Activated CD8-positive, alpha-beta memory T cell treated with anti-CD3 and anti-CD28 coated beads, Interleukin-2, amount 50 U/mL, for 48 hours (primary cell): ENCODE data around the gene THAP2.

Experiments used
- DNase-seq: peaks from one replicate; pipeline ENCODE4 v3.0.0-alpha.2; 2020

Gene THAP2

DNA sequence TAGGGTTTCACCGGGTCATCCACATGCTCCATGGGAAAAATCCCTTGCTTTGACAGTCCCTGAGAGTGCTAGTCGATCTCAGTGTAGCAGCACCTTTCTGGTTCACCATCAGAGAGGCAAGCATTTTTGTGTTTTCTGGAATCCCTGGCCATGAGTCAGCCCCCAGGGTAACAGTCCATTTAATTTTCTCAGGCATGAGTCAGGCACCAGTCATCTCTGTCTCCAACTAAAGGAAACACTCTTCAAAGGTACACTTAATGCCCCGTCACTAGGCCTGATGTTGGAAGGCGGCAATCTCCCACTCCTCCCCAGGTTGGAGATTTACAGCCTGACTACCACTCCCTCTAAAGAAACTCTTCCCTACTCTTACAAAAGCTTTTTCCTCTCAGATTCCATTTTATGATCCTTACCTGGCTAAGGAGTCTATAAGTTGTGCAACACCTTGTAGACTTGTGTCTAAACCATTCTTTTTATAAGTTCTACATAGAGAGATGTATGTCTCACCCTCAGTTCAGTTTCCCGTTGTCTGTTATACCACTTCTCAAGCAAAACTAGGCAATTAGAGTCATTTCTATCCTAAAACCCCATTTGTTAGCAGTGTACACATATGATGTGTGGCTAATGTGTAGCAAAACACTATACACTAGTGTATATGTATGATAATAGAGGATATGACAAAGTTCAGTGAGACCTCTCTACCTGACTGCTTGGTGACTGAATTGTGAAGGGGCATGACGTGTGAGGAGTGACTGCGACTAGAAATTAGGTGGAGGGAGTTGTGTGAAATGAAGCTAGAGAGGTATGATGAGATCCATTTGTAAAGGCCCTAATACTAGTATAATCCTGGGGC, 46.4 kb downstream of the THAP2 start:
- DNase-seq, result no peak

- no peak for DNase-seq
These were observed 54.5 kb downstream of the THAP2 start for GRCh38 chr12:71718611-71719010.

GRCh38 chr12:71719647-71720370, 55.7 kb downstream of the THAP2 start:
- no peak for DNase-seq

DNA sequence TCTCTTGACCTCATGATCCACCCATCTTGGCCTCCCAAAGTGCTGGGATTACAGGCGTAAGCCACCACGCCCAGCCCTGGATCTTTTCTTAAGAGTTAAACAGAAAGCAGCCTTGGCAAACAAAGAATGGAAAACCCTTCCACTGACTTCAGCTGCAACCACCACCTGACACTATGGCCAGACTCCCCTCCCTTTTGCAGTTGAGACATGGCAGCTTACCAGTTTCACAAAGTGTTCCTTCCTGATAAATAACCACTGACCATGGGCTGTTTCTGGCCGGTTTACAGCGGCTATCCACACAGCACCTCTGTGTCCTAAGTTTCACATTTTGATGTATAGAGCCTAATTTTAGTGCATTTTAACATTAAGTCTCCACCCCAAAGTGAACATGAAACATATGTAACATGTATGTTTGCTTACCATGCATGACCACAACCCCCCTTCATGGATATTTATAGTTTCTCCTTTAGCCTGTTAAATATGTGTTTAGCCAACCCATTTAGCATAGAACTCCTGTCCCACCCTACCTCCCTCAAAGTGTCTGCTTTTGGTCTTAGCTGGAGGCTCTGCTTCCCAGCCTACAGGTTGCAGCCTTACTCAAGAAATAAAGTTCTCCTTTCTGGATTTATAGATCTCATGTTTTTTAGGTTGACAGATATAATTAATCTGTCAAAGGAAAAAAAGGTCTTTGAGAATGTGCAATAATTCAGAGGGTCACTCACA, 57.8 kb downstream of the THAP2 start:
- no peak for DNase-seq

DNA sequence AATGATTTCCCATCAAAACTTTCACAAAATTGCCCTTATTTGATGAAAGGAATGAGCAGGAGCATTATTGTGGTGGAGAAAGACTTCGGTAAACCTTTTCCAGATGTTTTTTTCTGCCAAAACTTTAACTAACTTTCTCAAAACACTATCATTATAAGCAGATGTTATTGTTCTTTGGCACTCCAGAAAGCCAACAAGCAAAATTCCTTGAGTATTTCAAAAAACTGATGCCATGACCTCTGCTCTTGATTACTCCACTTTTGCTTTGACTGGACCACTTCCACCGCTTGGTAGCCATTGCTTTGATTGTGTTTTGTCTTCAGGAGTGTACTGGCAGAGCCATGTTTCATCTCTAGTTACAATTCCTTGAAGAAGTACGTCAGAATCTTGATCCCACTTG, 60.9 kb downstream of the THAP2 start:
- DNase-seq, result no peak

DNA sequence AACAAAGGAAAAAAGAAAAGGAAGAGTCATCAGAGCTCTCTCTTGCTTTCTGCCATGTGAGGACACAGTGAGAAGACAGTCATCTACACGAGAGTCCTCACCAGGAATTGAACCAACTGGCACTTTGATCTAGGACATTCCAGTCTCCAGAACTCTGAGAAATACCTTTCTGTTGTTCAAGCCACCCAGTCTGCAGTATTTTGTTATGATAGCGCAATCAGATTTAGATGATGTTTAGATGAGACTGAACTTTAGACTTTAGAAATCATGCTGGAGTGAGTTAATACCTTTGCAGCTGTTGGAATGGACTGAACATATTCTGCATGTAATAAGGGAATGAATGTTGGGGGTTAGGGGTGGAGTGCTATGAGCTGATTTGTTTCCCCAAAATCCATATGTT, 62.4 kb downstream of the THAP2 start:
- no peak for DNase-seq

- no peak for DNase-seq
These were observed 63.9 kb downstream of the THAP2 start for GRCh38 chr12:71727958-71728357.
